Measurements from ENCODE around the gene LOXL3. TPM values are rescaled to one million over a fixed set of nuclear protein-coding genes. Genes with fewer than 3 reads are reported as not detected.
A peak's percentile ranks its signal among the peaks of the same experiment; 100 is the strongest.

The LOXL3 gene
- polyA plus RNA-seq, 1 donor = 7.8 TPM

- DNase-seq = no peak
Observed at GRCh38 chr2:74505448-74506246, 48.1 kb downstream of the LOXL3 start.

GRCh38 chr2:74504591-74504990 is 49.2 kb downstream of the LOXL3 start:
- DNase-seq = no peak

DNA sequence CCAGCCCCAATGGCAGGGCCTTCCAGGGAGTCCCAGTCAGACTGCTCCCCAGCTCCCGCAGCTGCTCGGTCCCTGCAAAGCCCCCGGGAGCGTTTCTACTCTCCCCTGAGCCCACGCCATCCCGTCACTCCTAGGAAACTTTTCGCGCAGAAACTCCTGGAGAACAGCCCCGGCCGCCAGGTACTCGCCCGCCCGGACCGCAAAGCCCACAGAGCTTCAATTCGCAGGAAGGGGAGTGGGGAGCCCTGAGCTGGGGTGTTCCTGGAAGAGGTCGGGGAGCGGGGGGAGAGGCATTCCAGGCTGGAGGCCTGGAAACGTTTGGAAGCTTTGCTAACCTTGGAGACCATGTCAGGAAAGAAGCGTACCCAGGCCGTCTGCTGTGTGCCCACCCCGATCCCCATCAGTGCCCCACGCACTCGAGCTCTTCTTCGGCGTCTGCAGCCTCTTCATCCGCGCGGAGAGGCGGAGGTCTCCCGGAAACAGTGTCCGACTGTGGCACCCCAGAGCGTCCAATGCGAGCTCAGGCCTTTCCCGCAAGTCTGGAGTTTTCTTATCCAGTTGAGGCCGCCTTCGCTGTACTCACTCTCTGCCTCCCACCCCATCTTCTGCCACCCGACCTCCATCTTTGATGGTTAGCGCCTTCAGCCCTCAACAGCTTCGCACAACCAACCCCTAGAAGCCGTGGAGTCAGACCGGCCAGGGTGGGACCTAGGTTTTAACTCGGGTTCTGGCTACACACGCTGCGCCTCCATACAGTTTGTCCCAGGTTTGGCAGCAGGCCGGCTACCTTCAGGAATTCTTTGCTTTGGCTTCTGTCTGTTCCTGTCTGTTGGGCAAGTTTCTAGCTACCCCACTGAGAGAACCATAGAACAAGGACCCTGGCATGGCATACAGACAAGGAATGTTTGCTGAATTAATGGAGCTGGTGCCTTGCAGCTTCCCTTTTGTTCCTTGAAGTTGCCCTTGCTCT is 50.0 kb downstream of the LOXL3 start:
- DNase-seq = no peak

GRCh38 chr2:74502720-74503505 is 50.8 kb downstream of the LOXL3 start:
- peak; percentile 66 for DNase-seq

GRCh38 chr2:74502147-74502719 is 51.5 kb downstream of the LOXL3 start:
- DNase-seq = peak; percentile 29

- no peak for DNase-seq
Observed at GRCh38 chr2:74501335-74502071, 52.2 kb downstream of the LOXL3 start.

DNA sequence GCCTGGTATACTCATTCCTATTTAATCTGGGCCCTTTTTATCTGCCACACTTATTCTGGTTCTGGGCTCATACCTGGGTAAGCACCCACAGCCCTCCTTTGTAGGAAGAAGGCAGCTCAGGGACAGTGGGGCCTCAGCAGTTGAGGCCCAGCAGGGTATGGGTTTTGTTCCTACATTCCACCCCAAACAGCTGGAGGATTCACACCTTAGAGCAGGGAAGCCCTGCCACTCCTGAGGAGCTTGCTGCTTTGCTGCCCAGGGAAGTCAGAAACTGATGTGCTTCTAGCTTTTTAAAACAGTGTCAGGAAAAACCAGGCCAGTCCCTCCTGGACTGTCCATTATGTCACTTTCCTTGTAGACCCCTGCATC is 53.2 kb downstream of the LOXL3 start:
- DNase-seq = no peak

DNA sequence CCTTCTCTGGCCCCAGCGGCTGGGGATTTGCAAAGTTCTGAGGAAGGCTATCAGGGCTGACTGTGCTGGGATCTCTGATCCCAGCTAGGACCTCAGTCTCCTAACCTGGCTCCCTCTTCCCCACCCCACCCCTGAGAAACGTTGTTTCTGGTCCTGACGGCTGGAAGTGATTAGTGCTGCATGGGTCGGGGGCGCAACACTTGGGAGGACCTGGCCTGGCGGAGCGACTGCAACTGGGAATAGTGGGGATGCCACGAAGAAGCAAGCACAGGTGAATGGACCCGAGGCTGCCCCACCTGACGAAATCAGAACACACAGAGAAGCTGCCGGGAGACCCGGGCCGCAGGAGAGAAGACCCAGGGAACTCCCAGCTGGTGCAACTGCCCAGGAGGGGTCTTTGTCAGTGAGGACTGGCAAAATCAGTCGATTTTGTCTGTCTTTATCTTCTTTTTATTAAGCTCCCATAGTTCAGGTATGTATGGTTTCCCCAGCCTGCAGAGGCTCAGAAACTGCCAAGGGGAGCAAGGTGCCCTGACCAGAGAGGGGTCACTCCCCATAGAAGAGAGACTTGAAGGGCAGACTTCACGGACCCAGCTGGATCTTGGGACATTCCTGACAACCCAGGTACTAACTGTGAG is 53.7 kb downstream of the LOXL3 start:
- DNase-seq = no peak

DNA sequence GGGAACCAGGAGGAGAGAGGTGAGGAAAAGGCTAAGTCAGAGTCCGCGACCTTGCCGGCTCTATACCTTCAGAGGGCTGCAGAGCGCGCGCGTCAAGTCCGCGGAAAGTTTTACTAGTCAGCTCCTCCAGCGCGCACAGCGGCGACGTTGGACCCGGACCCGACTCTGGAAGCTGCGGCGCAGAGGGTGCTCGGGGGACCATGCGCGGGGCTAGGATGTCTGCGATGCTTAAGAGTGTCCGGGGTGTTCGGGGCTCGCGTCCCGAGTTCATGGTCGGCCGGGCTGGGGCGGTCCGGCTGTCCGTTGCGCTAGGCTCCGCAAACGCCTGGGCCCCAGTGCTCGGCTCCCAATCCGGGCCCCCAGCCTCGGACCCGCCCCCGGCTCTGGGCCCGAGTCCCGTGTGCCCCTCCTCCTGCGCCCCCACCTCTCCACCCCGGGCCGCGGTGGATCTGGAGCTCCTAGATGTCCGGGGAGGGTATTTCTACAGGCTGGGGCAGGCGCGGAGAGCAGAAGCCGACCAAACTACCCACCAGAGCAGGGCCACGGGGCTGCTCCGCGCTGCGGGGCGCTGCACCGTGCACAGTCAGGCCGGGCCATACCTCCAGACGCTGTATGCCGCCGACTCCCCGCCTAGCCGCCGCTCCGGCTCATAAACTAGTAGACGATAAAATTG is 54.3 kb downstream of the LOXL3 start, which contains the start of gene LBX2:
TSS of gene LBX2 (minus strand) at position 337 of the 673 bp plus-strand sequence. CDS start at position 271, 66 bp downstream.
- DNase-seq = peak; percentile 27

DNA sequence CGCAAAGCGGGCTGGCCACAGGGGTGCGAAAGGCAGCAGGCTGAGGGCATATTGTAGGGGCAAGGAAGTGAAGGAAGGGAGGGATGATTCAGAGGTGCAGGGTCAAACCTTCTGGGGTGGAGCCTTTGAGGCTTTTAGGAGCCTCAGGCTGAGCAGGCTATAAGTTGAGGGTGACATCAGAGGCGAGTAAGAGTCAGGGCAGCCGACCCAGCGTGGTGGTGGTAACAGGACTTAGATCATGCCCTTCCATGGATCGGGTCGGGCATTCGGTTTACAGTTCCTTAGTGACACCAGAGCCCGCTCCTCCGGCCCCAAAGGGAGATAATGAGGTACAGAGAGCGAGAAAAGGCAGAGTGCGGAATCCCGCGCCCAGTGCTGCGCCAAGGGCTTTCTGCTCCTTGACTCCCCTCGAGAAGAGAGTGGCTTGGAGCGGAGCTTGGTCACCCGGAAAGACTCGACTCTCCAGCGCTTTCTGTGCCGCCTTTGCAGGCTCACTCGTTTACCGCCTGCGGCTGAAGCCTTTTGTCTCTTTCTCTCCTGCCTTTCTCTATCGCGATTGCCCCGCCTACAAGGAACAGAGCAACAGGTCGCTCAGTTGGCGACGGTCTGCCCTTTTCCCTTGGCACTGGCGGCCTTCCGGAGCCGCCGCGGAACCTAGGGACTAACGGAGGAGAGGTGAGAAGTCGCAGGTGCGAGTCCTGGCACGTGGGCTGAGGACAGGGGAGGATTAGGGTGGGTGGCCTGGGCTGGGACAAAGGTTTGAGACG is 55.1 kb downstream of the LOXL3 start:
- peak; percentile 19 for DNase-seq

DNA sequence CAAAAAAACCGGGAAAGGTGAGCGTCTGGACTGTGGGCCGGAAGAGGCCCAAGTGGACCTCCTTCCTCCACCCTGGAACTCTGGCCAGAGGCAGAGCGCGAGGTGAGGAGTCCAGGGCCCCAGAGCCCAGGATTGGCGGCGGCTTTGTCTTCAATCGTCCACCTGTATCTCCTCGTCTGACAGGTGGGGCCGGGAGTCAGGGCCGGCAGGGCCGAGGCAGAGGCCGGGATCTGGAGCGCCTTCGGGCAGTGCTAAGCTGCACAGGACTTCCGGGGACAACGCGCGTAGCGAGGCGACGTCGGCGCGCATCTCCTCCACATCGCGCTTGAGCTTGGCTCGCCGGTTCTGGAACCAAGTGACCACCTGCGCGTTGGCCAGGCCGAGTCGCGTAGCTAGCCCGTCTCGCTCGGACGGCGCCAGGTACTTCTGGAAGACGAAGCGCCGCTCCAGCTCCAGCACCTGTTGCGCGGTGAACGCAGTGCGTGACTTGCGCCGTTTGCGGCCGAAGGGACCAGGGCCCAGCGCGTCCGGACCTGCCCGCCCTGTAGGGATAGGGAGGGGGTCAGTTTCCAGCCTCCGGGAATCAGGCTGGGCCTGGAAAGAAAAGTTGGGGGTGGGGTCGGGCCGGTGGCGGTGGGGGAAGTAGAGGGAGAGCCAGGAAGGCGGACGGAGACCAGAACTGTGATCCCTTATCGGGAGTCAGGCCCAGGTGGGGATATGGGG is 55.8 kb downstream of the LOXL3 start:
- DNase-seq = no peak

DNA sequence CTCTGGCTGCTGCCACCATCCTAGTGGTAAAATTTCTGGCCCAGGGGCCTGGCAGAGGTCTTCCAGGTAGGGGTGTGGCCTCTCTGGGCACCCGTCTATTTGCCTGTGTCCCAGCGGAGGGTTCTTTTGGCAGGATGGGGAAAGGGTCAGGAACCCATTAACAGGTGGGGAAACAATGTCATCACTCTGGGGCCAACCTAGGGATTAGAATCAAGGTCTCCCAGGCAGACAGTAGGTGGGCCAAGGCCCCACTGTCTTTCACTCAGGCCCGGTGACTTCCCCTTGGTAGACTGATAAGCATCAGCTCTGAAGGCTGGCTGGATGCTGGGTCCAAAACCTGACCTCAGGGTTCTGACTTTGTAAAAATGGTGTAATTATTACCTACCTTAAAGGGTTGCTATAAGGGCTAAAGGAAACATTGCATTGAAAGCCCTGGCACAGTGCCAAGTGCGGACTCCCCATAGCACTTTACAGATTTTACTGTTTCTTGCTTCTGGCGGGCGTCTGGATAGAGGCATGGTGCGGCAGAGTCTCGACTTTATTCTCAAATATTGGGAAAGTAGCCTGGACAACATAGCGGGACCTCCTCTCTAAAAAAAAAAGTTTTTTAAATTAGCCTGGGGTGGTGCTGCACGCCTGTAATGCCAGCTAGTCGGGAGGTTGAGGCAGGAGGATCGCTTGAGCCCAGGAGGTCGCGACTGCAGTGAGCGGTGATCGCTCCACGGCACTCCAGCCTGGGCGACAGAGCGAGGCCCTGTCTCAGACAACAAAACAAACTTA is 56.6 kb downstream of the LOXL3 start:
- no peak for DNase-seq

DNA sequence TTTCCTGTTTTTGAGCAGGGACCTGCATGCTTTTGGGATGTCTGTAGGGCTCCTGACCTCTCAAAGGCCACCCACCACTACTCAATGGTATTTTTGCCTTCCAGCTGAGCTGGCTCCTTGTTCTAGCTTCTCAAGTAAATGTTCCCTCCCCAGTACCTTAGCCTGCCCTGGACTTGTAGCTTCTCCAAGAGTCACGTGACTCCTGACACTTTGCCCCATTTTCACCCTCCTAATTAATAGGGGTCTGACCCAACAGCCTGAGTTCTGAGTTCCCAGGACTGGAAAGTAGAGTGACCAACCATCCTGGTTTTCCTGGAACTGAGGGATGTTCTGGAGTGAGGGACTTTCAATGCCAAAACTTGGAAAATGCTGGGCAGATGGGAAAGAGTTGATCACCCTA is 58.3 kb downstream of the LOXL3 start:
- no peak for DNase-seq

DNA sequence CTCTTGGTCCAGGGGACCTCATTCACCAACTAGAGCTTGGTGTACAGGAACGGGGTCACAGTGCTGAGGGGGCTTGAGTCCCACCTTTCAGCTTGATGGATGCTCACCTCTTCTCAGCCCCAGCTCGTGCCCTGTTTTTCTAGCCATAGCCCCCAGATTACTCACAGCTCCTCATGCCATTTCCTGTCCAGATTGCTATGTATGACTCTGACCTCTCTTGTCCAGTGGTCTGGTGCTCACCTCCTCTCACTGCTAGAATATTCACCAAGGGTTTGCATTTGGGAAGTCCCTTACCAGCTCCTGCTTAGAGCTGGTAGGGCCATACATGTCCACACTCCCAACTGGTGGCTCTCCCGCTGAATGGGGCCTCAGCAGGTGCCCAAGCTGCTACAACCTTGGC is 60.2 kb downstream of the LOXL3 start:
- DNase-seq = no peak

GRCh38 chr2:74491648-74492544 is 61.8 kb downstream of the LOXL3 start:
- DNase-seq = no peak

- DNase-seq = no peak
Observed at GRCh38 chr2:74489906-74490305, 63.8 kb downstream of the LOXL3 start.

All from hindlimb muscle (tissue), 1 donor.